Fibroblast of skin of back (primary cell): ENCODE measurements around the gene GABBR1.

Experiments used
- DNase-seq: peaks from one replicate; pipeline ENCODE4 v3.0.0-alpha.2; 2013

Gene GABBR1

GRCh38 chr6:29563435-29563965, 69.5 kb downstream of the GABBR1 start:
- DNase-seq: no peak

DNA sequence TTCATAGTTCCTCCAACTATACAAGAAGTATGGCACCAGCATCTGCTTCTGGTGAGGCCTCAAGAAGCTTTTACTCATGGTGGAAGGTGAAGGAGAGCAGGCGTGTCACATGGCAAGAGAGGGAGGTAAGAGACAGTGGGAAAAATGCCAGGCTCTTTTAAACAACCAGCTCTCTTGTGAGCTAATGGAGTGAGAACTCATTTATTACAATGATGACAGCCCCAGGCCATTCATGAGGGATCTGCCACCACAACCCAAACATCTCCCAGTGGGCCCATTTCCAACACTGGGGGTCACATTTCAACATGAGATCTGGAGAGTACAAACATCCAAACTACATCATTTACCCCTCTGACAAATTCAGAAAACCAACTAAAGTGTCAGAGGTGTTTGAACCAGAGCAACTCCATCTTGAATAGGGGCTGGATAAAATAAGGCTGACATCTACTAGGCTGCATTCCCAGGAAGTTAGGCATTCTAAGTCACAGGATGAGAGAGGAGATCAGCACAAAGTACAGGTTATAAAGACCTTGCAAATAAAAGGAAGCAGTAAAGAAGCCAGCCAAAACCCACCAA, 71.3 kb downstream of the GABBR1 start:
- no peak for DNase-seq

- no peak for DNase-seq
These were observed 71.9 kb downstream of the GABBR1 start for GRCh38 chr6:29561091-29561490.

- DNase-seq: no peak
These were observed 73.3 kb downstream of the GABBR1 start, which contains the start of gene UBD for GRCh38 chr6:29559524-29560287. UBD (minus strand) TSS chr6:29559732; CDS start chr6:29559701, 31 bp downstream.

DNA sequence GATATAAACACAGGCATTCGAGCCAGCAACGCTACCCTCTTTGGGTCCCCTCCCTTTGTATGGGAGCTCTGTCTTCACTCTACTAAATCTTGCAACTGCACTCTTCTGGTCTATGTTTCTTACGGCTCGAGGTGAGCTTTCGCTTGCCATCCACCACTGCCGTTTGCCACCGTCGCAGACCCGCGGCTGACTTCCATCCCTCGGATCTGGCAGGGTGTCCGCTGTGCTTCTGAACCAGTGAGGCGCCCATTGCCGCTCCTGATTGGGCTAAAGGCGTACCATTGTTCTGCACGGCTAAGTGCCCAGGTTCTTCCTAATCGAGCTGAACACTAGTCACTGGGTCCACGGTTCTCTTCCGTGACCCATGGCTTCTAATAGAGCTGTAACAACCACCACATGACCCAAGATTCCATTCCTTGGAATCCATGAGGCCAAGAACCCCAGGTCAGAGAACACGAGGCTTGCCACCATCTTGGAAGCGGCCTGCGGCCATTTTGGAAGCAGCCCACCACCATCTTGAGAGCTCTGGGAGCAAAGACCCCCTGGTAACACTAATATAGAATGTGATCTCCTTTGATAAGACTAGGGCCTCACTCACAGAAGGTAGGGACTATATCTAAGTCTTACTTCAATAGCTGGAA, 74.4 kb downstream of the GABBR1 start:
- no peak for DNase-seq

DNA sequence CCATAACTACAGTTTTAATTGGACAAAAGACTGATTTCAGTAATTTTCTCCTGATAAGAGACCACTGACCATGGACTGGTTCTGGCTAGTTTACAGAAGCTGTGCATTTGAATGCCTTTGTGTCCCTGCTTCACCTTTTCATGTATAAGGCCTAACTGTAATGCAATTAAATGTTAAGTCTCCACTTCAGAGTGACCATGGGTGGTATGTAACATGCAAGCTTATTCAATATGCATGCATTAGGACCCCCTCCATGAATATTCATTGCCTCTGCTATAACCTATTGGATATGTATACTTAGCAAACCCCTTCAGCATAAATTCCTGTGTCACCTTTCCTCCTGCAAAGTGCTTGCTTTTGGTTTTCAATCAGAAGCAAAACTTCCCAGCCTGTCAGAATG, 75.7 kb downstream of the GABBR1 start:
- no peak for DNase-seq

DNA sequence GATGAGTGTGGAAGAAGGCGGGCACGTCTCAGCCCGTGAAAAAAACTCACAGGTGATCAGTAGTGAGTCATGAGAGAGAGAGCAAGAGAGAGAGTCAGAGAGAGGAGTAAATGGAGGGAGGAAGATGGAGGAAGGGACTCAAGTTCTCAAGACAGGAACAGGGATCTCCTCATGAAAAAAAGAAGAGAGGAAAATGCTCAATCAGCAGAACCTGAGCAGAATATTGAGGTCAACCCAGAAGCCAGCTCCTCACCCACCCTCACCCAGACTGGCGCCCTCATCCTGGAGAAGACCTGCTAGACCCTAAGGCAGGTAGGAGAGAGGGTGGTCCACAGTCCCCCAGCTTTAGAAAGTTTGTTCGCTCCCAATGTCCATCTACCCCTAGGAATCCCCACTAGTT, 78.2 kb downstream of the GABBR1 start:
- DNase-seq: no peak

DNA sequence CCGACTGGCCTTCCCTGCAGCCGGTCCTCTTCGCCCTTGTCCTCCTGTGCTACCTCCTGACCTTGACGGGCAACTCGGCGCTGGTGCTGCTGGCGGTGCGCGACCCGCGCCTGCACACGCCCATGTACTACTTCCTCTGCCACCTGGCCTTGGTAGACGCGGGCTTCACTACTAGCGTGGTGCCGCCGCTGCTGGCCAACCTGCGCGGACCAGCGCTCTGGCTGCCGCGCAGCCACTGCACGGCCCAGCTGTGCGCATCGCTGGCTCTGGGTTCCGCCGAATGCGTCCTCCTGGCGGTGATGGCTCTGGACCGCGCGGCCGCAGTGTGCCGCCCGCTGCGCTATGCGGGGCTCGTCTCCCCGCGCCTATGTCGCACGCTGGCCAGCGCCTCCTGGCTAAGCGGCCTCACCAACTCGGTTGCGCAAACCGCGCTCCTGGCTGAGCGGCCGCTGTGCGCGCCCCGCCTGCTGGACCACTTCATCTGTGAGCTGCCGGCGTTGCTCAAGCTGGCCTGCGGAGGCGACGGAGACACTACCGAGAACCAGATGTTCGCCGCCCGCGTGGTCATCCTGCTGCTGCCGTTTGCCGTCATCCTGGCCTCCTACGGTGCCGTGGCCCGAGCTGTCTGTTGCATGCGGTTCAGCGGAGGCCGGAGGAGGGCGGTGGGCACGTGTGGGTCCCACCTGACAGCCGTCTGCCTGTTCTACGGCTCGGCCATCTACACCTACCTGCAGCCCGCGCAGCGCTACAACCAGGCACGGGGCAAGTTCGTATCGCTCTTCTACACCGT, 79.5 kb downstream of the GABBR1 start:
- peak; percentile 12 for DNase-seq

GRCh38 chr6:29552512-29553051, 80.4 kb downstream of the GABBR1 start:
- DNase-seq: peak; percentile 56

DNA sequence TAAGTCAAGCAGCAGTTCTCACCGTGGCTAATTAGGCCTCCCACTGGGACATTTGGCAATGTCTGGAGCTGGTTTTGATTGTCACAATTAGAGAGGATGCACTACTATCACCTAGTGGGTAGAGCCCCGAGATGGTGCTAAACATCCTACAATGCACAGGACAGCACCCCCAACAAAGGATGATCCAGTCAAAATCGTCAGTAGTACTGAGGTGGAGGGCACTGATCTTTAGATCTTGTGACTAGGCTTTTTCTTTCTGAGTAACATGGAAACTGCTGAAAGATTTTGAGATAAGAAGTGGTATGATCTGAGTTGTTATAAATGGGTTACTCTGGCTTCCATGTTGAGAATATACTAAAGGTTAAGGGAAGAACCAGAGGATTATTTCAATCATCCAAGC, 85.4 kb downstream of the GABBR1 start:
- no peak for DNase-seq

GRCh38 chr6:29537714-29538403, 95.1 kb downstream of the GABBR1 start:
- no peak for DNase-seq

- no peak for DNase-seq
These were observed 100.5 kb downstream of the GABBR1 start for GRCh38 chr6:29532320-29532951.

- no peak for DNase-seq
These were observed 101.3 kb downstream of the GABBR1 start for GRCh38 chr6:29531668-29532067.

- DNase-seq: no peak
These were observed 102.2 kb downstream of the GABBR1 start for GRCh38 chr6:29530671-29531310.

- no peak for DNase-seq
These were observed 103.0 kb downstream of the GABBR1 start for GRCh38 chr6:29529956-29530355.

- DNase-seq: no peak
These were observed 103.9 kb downstream of the GABBR1 start for GRCh38 chr6:29528988-29529560.

DNA sequence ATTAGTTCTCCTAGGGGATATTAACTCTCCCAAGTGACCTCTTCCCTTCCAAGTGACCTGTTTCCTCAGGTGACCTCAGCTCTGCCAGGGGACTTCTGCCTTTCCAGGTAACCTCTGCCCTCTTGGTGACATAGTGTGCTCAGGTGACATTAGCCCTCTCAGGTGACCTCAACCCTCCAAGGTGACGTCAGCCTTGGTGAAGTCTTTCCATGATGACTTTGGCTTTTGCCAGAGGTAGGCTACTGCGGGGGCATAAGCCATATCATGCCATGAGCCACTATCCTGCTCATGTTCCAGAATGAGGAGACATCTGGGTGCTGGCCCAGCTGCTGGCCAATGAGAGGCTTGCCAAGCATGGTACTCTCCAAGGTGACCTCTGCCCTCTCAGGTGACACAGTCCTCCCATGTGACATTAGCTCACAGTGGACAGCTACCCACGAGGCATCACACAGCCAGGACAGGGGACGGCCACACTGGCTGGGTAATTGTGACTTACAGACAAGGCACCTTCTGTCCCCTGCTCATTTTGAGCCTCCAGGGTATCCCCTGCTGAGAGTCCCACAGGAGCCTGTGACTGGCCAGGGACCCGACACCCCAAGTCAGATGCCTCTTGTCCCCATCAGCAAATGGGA, 104.6 kb downstream of the GABBR1 start:
- DNase-seq: no peak

DNA sequence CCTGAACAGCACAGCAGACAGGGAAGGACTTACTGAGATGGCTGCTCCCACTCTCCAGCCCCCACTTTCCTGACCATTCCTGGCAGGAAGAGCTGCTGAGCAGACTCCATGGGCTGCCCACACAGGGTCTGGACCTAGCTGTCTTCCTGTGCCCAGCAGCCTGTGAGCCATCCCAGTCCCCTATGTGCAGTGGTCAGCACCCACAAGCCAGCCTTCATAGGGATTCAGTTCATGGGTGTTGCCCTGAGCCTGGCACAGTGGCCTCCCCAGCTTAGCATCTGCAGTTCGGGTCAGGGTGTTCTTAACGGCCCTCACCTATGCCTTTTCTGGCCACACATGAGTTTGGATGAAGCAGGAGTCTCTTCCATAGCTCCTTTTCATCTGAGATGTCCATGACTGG, 105.4 kb downstream of the GABBR1 start:
- DNase-seq: no peak

DNA sequence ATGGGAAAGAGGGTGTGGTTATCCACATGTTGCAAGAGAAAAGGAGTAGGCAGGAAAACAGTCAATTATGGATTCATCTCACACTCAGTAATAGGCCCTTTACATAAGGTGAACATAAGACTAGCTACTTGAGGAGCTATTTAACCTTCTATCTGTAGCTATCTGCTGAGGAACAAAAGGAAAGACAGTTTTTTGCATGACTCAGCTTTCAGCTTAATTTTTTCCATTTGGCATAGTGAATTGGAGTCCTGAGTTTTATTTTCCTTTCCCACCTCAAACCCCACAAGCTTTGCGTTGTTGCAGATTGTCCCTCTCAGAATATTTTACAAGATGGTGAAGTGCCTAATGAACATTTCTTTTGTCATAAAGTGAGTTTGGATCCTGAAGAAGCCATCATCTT, 105.9 kb downstream of the GABBR1 start:
- DNase-seq: no peak

- no peak for DNase-seq
These were observed 107.7 kb downstream of the GABBR1 start for GRCh38 chr6:29525311-29525639.
